PC-9 (cell line): ENCODE measurements around the gene TUSC2. TPM values are rescaled to one million over a fixed set of nuclear protein-coding genes. Genes with fewer than 3 reads are reported as not detected.

Experiments
- BruUV-seq: library from RNA; stranded (reverse); fragments of 400-500 nt; replicated peaks from 2 replicates; lab custom pipeline; 2021; lab: Mats Ljungman, UMichigan
- CTCF ChIA-PET: fragments of 300-600 bp; sonication (Branson Sonifier 250); formaldehyde crosslinking; loops from one replicate; lab custom pipeline; 2022; ENCODE audit warnings: antibody characterized with exemption; lab: Charles Lee
- POLR2A ChIA-PET: fragments of 300-600 bp; sonication (Branson Sonifier 250); formaldehyde crosslinking; loops from one replicate; lab custom pipeline; 2022; ENCODE audit warnings: antibody characterized with exemption; ENCODE audit not compliant: unreplicated experiment; lab: Charles Lee
- DNase-seq, 2 experiments: peaks; one replicate each; pipeline versions ENCODE4 v3.0.0 to v3.0.0-alpha.2; 2015 to 2022; ENCODE audit warnings: mixed read lengths in 1 of 2
- H2AFZ ChIP-seq: fragments of 200-600 bp; sonication (generic); 2 replicates; pipeline ENCODE4 v1.8.1; 2017; ENCODE audit warnings: antibody characterized with exemption
- H3F3A ChIP-seq: fragments of 200-600 bp; sonication (generic); 2 replicates; pipeline ENCODE4 v1.8.1; 2017; ENCODE audit warnings: antibody characterized with exemption, mild to moderate bottlenecking, low read depth; ENCODE audit not compliant: insufficient read depth
- H3K27ac ChIP-seq: fragments of 200-600 bp; sonication (generic); 2 replicates; pipeline ENCODE4 v1.6.1; 2016; ENCODE audit warnings: mixed run types
- H3K27me3 ChIP-seq: fragments of 200-600 bp; sonication (generic); 2 replicates; pipeline ENCODE4 v1.6.1; 2016; ENCODE audit warnings: low read depth, mixed run types; ENCODE audit not compliant: insufficient read depth
- H3K36me3 ChIP-seq: fragments of 200-600 bp; sonication (generic); 2 replicates; pipeline ENCODE4 v1.6.1; 2016; ENCODE audit warnings: low read depth, mixed run types
- H3K4me1 ChIP-seq: fragments of 200-600 bp; sonication (generic); replicated peaks from 2 replicates; pipeline ENCODE4 v1.6.1; 2016; ENCODE audit warnings: mixed run types; ENCODE audit not compliant: insufficient read depth
- H3K4me2 ChIP-seq: fragments of 200-600 bp; sonication (generic); 2 replicates; pipeline ENCODE4 v1.6.1; 2017; ENCODE audit warnings: mixed run types
- H3K4me3 ChIP-seq: fragments of 200-600 bp; sonication (generic); 2 replicates; pipeline ENCODE4 v1.6.1; 2016; ENCODE audit warnings: mixed run types
- H3K79me2 ChIP-seq: fragments of 200-600 bp; sonication (generic); 2 replicates; pipeline ENCODE4 v1.6.1; 2017; ENCODE audit warnings: low read depth, mixed run types
- H3K9me2 ChIP-seq: fragments of 200-600 bp; sonication (generic); 2 replicates; pipeline ENCODE4 v1.8.1; 2017; ENCODE audit warnings: mild to moderate bottlenecking; ENCODE audit not compliant: insufficient read depth
- H3K9me3 ChIP-seq: fragments of 200-600 bp; sonication (generic); 2 replicates; pipeline ENCODE4 v1.8.1; 2016; ENCODE audit warnings: low read depth; ENCODE audit not compliant: insufficient read depth
- H4K20me1 ChIP-seq: fragments of 200-600 bp; sonication (generic); 2 replicates; pipeline ENCODE4 v1.8.1; 2017; ENCODE audit not compliant: insufficient read depth
- EZH2 ChIP-seq: fragments of 200-600 bp; sonication (generic); IDR thresholded peaks from 2 replicates; pipeline ENCODE4 v1.8.0; 2017; ENCODE audit warnings: antibody characterized with exemption, low read depth
- intact Hi-C: fragments of 100-400 bp; cut with micrococcal nuclease; formaldehyde crosslinking; loops from one replicate; pipeline ENCODE4 v1.10.0; 2022; ENCODE audit not compliant: unreplicated experiment
- total RNA-seq: library from RNA; stranded (reverse); gene quantifications from 2 replicates; pipeline ENCODE4 v1.2.3, GENCODE V29; 2021
- TF ChIP-seq, protein P1 (sequence below): fragments of 200-600 bp; sonication (generic); conservative IDR thresholded peaks from 2 replicates; pipeline ENCODE4 v1.6.1; 2017; ENCODE audit warnings: mixed run types, antibody characterized with exemption, mild to moderate bottlenecking, moderate library complexity

TUSC2 gene
- total RNA-seq, 1 experiment from 2014 or later, result 24.7 TPM

DNA sequence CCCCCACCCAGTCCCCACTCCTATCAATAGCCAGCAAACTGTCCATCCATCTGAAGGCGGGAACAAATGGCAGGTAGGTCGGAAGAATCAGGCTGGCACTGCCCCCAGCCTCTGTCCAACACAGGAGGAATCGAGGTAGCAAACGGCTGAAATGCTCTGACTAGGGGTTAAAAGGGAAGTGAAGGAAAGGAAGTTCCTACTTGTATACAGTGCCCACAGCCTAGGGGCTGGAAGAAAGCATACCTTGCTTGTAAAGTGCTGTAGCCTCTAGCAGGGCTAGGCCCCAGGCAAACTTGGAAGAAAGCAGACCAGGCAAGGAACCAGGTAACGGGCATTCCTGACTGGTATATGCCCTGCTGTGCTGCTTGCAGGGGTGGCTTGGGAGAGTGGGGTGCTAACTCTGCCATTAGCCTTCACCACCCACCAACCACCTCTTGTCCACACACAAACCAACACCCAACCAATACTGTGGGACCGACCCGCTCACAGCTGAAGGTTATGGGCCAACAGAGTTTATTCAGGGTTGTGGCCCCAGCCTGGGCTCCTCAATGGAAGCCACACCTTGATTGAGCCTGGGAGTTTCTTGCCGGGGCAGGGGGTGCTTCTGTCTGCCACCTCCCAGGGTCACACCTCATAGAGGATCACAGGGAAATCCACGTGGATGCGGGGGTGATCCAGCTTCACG, 2.4 kb downstream of the TUSC2 start:
- Histone ChIP-seq H2AFZ (no peak overlapping the region), H3K4me3 (no peak overlapping the region), H3K9me3 (no peaks in the 10 kb centered on the region), H3K27ac (no peak overlapping the region), H3K9me2 (no peaks in the 10 kb centered on the region), H3K27me3 (no peaks in the 10 kb centered on the region), H4K20me1 (no peaks in the 10 kb centered on the region; the same call in 1 of the 2 replicates), H3K36me3 (no peaks in the 10 kb centered on the region), H3K4me2 (no peak overlapping the region), H3F3A (peaks cover 21% of the 10 kb centered on the region), H3K4me1 (peaks cover 3% of the 10 kb centered on the region; the same call in 1 of the 2 replicates), H3K79me2 (peaks cover 19% of the 10 kb centered on the region)
- ChIA-PET CTCF (interaction anchor here (1.6 kb wide), 1 partner anchor 22 kb away, joined by 4 read pairs; the partner anchor contains the start of gene HYAL1), POLR2A (no interaction called here)
- intact Hi-C loops, result no loop called here
- no peak for DNase-seq
- no TSS peak for BruUV-seq
- no peak for TF ChIP-seq EZH2
- TF ChIP-seq, protein P1, sequence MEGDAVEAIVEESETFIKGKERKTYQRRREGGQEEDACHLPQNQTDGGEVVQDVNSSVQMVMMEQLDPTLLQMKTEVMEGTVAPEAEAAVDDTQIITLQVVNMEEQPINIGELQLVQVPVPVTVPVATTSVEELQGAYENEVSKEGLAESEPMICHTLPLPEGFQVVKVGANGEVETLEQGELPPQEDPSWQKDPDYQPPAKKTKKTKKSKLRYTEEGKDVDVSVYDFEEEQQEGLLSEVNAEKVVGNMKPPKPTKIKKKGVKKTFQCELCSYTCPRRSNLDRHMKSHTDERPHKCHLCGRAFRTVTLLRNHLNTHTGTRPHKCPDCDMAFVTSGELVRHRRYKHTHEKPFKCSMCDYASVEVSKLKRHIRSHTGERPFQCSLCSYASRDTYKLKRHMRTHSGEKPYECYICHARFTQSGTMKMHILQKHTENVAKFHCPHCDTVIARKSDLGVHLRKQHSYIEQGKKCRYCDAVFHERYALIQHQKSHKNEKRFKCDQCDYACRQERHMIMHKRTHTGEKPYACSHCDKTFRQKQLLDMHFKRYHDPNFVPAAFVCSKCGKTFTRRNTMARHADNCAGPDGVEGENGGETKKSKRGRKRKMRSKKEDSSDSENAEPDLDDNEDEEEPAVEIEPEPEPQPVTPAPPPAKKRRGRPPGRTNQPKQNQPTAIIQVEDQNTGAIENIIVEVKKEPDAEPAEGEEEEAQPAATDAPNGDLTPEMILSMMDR, result no peak

DNA sequence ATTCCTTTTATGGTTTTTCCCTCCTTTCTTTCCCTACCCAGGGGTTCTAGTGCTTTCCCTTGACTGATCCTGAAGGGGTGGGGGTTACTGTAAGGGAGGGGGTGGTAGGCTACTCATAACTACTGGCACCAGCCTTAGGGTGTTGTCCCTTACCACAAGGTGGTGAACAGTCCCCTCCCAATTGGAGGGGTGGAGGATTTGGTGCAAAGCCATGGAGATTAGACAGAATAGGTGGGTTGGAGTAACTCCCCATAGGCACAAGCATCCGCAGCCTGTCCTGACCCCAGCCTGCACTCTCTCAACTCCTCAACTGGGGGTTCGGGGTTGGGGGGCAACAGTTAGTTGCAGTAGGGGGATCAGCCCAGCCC, 2.9 kb downstream of the TUSC2 start:
- Histone ChIP-seq H3K9me2 (no peaks in the 10 kb centered on the region), H4K20me1 (peaks cover 3% of the 10 kb centered on the region; the same call in 1 of the 2 replicates), H3K9me3 (no peaks in the 10 kb centered on the region), H3K27me3 (no peaks in the 10 kb centered on the region), H3K4me1 (peaks cover 7% of the 10 kb centered on the region), H3K36me3 (no peaks in the 10 kb centered on the region), H3F3A (peaks cover 21% of the 10 kb centered on the region), H3K4me3 (no peak overlapping the region), H3K27ac (no peak overlapping the region), H3K79me2 (peaks cover 24% of the 10 kb centered on the region), H2AFZ (no peak overlapping the region), H3K4me2 (no peak overlapping the region)
- no peak for DNase-seq
- no peak for TF ChIP-seq EZH2
- TF ChIP-seq, protein P1, result no peak
- CTCF ChIA-PET, result interaction anchor here (1.6 kb wide), 1 partner anchor 22 kb away, joined by 4 read pairs; the partner anchor contains the start of gene HYAL1
- intact Hi-C loops, result no loop called here
- no TSS peak for BruUV-seq
- POLR2A ChIA-PET, result no interaction called here

DNA sequence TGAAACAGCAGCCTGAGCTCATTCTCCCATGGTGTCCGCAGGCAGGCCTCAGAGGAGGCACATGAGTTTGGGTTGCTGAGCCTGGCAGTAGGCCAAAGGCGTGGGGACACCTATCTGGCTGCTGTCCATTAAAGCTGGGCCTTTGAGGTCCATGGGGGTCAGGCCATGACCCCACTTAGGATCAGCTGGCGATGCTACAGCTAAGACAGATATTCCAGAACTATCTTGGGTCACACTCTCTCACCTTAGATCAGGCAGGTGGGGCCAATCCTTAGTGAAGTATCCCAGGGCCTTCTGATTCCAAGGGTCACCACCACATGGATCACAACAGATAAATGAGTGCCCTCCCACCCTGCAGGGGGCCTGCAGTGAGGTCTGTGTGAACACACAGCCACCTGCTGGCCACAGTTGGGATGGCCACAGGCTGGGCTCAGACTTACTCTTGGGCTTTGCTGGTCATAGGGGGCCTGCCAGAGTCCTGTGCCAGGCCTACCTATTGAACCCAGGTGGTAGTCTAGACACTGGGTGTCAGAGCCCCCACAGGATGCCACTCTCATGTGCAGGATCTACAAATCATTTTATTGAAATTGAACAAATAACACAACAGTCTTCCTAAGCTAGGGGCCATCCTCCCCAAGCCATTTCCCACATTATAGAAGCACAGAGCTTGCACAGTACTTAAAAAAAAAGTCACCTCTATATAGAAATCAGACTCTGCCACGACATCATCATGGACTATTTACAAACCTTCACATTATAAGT, 3.5 kb downstream of the TUSC2 start:
- Histone ChIP-seq H3K36me3 (peaks cover 1% of the 10 kb centered on the region; the same call in 1 of the 2 replicates), H3K27me3 (no peaks in the 10 kb centered on the region), H3K4me1 (peaks cover 10% of the 10 kb centered on the region), H3K9me2 (no peaks in the 10 kb centered on the region), H3K79me2 (peaks cover 30% of the 10 kb centered on the region), H3F3A (peaks cover 15% of the 10 kb centered on the region), H3K9me3 (no peaks in the 10 kb centered on the region), H2AFZ (no peak overlapping the region), H3K4me2 (no peak overlapping the region), H3K27ac (no peak overlapping the region), H4K20me1 (peaks cover 4% of the 10 kb centered on the region; the same call in 1 of the 2 replicates), H3K4me3 (no peak overlapping the region)
- TF ChIP-seq, protein P1, result peak; percentile 88
- TF ChIP-seq EZH2, result no peak
- ChIA-PET CTCF (interaction anchor here (0.5 to 1.6 kb wide), 4 partner anchors 21 to 98 kb away, joined by 3 to 10 read pairs (median 4); partner anchors contain the start of gene HYAL1), POLR2A (interaction anchor here (0.5 to 0.6 kb wide), 2 partner anchors 11 to 48 kb away, joined by 5 to 12 read pairs; no protein-coding TSS in a partner anchor)
- intact Hi-C loops, result loop anchor here (1.0 kb wide), 3 partner anchors 50 to 97 kb away; no protein-coding TSS in a partner anchor
- no TSS peak for BruUV-seq
- DNase-seq, result peak; percentile 45 to 68
